DLD1 (cell line): ENCODE results near the gene ZSCAN16.

ENCODE experiments used
- in situ Hi-C: cut with HindIII; loops from 2 replicates; pipeline ENCODE4 v1.10.0; 2017; ENCODE audit warnings: low sequenced_read_pairs

ZSCAN16 gene

DNA sequence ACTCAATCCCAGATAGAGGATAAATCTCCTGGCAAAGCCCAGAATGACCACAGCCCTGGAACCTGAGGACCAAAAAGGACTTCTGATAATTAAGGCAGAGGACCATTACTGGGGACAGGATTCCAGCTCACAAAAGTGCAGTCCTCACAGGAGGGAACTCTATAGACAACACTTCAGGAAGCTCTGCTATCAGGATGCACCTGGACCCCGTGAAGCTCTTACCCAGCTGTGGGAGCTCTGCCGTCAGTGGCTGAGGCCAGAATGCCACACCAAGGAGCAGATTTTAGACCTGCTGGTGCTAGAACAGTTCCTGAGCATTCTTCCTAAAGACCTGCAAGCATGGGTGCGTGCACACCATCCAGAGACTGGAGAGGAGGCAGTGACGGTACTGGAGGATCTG lies 992 bp downstream of the ZSCAN16 start:
- in situ Hi-C loops = no loop called here

DNA sequence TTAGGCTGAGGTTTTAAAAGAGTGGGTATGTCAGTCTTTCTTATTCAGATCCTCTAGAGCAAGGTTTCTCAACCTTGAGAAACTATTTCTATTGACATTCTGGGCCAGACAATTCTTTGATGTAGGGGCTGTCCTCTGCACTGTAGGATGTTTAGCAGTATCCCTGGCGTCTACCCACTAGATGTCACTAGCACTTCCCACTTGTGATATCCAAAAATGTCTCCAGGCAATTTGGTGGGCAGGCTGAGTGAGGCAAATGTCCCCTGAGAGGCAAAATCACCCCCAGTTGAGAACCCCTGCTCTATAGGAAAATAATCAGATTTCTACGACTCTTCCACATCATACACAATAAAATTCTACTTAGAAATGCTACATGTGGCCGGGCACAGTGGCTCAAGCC lies 9.6 kb downstream of the ZSCAN16 start:
- in situ Hi-C loops = no loop called here

DNA sequence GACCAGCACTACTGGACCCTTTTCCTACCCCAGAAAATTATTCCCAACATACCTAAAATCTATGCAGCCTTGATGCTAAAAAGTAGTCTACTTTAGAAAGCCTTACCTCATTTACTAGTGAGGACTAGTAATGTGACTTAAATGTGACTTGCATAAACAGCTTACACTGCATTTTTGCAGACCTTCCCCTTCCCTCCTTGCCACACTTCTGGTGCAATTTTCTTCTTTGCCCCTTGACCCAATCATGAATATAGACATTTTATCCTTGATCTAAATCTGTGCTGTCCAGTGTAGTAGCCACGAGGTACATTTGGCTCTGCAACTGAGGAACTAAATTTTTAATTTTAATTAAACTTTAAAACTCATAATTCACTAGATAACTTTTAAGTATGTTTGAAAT lies 10.3 kb downstream of the ZSCAN16 start:
- in situ Hi-C loops = no loop called here

DNA sequence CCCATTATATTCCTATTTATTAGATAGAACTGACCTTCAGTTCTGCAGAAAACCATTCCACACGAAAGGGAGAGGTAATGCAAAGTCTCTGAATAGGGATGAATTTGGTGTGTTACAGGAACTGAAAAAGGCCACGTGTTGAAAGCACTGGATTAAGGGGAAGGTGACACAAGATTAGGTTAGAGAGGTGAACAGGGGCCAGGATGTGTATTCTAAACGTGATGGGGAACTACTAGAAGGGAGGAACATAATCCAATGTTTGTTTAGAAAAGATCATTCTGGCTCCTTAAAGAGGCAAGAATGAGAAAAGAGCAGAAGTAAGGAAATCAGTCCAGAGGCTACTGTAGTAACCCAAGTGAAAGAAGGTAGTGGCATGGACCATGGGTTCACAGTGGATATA lies 11.0 kb downstream of the ZSCAN16 start:
- in situ Hi-C loops = no loop called here

DNA sequence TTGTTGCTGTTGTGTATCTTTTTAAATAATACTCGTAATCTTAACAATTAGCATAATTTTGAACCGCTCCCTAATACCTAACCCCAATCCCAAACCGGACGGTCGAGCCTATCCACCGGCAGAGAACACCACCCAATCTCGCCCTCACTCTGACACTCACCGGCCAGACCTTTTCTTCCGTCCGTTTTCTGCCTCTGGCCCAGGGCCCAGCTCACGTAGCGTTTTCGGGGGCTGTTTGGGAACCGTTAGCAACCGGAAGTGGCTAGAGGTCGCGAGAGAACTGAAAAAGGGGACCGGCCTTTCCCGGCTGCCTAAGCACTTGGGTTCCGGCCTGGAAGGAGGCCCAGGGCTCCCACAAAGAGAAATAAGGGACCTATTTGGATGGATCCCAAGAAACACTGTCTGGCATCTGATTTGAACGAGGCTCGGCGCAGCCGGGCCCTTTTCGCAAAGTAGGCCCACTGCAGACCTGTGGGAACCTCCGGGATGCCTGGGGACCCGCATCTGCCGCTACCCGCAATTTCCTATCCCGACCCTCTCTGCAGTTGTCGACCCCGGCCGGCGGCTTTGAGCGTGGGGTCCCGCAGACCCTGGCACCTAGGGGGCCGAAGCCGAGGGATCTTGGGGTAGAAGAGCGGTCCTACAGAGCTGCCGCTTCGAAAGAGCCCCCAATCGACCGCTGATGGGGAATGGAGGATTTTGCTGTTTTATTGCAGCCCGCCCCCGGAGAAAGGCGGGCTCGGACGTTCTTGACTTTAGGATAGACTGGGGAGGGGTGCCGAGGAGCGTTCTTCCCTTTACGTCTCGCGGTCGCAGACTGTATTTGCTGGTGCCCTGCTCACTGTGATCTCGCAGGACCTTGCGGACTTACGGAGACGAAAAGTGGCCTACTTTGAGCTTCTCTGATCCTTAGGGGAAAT lies 12.4 kb downstream of the ZSCAN16 start:
- in situ Hi-C loops = no loop called here

DNA sequence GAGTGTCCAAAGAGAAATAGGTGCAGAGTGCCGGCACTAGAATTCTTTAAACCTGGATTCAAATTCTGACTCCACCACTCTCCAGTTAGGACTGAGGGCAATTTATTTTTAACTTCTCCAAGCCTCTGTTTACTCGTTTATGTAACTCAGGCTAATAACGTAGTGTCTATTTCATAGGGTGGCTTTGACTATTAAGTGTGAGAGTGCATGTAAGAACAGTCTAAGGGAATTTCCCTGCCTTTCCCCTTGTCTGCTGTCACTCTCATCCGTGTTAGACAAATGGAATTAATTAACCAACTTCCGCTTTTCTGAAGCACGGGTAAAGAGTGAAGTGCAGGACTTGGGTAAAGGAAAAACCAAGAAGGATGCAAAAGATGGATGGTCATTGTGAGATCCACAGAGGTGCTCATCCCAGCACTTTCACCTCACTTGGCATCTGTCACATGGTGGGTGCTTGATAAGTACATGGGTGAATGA lies 13.1 kb downstream of the ZSCAN16 start:
- in situ Hi-C loops = no loop called here

DNA sequence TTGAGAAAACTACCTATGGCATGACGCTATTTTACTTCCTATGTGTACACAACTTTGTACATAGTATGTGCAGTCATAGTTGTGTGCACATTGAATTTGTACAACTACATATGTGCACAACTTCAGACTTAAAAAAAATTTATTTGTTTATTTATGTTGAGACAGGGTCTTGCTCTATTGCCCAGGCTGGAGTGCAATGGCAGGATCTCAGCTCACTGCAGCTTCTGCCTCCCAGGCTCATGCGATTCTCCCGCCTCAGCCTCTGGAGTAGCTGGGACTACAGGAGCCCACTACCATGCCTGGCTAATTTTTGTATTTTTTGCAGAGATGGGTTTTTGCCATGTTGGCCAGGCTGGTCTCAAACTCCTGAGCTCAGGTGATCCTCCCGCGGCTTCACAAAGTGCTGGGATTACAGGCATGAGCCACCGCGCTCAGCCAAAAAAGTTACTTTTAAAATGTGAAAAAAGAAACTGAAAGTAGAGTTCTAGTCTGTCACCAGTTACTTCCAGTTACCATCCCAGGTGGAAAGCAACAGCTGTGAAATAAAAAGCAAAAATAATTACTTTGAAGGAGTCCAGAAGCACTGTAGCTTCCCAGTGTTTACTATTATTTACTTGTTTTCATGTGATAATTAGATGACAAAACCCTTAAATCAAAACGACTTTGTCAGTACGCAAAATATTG lies 15.6 kb downstream of the ZSCAN16 start:
- in situ Hi-C loops = no loop called here

DNA sequence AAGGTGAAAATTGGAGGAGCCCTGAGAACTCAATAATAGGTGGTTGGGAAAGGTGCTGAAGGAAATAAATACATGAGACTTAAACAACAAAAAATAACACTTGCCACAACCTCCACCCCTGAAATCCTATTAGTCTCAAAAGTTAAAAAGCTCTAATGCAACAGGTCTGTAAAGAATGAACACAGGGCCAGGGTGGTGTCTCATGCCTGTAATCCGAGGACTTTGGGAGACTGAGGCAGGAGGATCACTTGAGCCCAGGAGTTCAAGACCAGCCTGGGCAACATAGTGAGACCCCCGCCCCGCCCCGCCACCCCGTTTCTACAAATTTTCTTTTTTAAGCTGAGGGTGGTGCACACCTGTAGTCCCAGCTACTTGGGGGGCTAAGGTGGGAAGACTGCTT lies 16.2 kb downstream of the ZSCAN16 start:
- in situ Hi-C loops = no loop called here

DNA sequence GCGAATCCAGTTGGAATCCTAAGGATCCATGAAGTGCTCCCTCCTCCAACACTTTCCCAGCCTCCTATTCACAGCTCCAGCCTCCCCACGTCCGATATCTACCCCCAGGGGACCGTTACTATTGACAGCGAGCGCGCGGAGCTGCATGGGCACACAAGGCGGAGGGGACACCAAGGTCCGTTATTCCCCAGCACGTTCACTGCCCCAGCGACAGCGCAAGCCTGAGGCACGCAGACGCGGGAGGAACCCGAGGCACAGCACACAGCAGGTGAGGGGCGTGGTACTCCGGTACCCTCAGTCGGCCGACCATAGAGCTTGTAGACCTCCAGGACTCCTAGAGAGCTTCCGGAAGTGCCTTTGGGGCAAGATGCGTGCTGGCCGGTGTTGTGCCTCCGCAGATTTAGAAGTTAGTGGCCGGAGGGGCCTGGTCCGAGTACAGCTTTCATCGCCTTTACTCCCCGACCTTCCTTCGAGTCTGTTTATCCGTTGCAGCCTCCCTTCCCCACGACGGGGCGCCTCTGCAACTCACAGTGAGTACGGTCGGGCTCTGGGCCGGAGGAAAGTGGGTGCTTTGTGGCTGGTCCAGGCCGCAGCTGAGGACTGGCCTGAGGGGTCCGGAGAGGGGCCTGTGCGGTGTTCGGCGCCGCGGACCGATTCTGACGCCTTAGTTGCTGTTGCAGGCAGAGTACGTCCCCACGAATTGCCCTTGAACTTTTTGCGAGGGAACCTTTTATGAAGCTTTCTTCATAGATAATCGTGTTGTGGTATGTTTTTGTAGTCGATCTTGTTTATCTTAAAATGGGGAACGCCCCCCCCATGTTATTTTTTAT lies 17.3 kb downstream of the ZSCAN16 start, which contains the start of gene ZKSCAN8:
Gene ZKSCAN8 (plus strand): TSS at position 384 of the 830 bp plus-strand sequence. CDS start 6,525 bp downstream, outside the sequence.
- in situ Hi-C loops = no loop called here

DNA sequence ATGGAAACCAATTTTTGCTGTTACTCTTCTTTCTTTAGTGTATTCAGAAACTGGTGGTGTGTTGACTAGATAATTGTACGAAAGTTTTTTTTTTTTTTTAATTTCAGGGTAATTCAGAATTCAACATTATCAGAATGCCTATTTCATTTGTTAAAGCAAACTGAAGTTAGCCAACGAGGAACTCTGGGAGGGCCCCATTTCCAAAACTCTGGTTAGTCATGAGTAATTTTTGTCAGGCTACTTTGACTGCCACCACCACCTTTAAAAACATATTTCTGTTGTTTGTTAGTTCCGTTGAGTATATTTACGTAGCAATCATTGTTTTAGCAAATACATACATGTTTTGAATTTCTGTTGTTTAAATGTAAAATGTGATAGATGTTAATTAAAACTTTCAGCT lies 18.0 kb downstream of the ZSCAN16 start:
- in situ Hi-C loops = no loop called here

DNA sequence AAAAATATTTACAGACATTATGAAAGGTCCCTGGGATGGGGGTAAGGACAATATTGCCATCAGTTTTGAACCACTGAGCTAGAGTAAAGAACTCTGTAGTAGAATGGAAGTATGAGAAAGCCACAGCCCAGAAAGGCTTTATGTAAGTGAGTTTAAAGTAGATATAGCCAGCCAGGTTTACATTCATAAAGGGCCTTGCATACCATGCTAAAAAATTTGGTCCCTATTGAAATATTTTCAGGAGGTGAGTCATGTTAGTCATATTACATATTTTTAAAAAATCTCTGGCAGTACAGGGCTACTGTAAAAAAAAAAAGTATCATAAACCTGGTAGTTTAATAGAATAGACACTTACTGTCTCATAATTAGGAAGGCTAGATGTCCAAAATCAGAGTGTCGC lies 20.8 kb downstream of the ZSCAN16 start:
- in situ Hi-C loops = no loop called here

DNA sequence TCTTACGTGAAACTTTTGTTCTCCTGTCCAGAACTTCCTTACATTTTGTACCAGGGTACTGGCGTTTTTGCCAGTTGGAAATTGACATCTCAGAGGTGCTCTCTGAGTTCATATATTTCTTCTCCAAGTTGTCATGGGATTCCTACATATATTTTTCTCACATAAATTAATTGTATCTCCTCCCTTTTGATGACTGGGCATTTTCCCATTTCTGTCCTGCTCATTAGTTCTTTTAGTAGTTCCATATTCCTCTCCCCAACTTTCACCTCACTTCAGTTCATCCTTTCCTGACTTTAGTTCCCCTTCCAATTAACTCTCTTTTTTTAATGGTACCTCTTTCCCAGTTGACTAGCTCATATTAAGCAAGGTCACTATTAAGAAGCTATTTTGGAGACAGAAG lies 28.1 kb downstream of the ZSCAN16 start:
- in situ Hi-C loops = no loop called here

DNA sequence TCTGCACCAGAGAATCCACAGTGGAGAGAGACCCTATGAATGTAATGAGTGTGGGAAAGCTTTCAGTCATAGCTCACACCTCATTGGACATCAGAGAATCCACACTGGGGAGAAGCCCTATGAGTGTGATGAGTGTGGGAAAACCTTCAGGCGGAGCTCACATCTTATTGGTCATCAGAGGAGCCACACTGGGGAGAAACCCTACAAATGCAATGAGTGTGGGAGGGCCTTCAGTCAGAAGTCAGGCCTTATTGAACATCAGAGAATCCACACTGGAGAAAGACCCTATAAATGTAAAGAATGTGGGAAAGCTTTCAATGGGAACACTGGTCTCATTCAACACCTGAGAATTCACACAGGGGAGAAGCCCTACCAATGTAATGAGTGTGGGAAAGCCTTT lies 29.1 kb downstream of the ZSCAN16 start:
- in situ Hi-C loops = no loop called here

DNA sequence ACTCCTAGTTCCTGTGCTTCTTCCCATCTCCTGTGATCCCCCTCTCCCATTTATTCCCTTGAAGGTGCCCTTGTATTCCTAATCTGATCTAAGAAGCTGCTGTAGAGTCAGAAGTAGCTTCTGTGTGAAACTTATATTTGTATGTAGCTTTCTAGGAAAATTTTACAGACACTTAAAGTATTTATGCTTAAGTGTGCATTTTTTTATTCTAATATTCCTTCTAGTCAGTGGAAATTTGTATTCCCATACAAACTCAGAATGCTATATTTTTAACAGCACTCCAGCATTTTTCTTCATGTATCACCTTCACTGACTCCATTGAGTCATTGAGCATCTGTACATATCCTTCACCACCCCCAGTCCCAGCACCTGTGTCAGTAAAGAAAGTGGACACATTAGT lies 29.9 kb downstream of the ZSCAN16 start:
- in situ Hi-C loops = no loop called here

DNA sequence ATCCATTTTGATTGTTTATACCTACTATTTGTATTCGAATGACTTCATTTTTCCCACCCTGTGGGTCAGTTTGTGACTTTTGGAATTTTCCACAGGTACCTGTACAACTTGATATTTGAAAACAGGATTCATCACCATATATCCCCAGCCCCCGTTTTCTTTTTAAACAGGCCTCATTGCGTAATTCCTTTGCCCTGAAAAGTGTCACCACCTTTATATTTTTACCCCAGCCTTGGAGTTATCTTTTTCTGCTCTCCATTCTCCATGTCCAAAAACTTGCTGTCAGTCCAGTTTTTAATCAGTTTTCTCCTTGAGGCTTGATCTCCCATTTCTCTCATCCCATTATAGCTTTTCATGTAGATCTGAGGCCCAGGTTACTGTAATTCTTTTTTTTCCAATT lies 33.9 kb downstream of the ZSCAN16 start:
- in situ Hi-C loops = no loop called here

DNA sequence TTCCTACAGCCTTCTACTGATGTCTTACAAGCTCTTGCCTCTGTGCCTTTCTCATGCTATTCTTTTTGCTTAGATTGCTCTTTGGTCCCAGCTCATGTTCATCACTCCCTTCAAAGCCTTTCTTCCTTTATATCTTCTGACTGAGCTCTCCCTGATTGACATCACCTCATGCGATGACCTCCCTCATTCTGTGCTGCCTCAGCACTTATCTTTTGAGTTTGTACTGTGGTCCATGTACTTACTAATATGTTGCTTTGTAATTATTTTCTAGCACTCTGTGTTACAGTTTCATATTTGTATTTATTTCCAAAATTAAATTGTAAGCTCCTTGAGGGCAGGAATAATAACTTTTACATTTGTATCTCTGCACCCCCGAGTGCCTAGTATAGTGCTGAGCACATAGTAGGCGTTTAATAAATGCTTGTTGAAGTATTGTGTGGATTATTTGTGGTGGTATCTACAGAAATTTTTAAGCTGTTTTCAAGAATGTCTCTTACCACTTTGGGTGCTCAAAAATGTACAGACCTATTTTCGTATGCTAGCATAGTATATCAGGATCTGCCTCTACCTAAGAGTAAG lies 34.7 kb downstream of the ZSCAN16 start:
- in situ Hi-C loops = no loop called here

DNA sequence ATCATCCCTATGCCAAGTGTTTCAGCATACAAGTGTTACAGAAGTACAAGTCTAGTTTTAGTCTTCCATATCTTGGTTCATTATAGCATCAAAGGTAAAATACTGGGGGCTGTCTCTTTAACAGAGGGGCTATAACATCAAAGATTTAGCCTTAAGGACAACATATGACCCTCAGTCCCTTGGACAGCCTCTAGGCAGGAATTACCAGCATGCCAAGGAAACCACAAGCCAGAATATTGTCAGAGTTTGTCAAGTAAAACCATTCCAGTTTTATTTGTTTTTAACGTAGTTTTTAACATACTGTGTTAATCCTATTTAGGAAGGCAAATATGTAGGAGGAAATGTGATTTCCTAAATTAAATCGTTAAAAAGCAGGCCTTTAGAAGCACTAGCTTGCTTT lies 35.8 kb downstream of the ZSCAN16 start:
- in situ Hi-C loops = no loop called here

DNA sequence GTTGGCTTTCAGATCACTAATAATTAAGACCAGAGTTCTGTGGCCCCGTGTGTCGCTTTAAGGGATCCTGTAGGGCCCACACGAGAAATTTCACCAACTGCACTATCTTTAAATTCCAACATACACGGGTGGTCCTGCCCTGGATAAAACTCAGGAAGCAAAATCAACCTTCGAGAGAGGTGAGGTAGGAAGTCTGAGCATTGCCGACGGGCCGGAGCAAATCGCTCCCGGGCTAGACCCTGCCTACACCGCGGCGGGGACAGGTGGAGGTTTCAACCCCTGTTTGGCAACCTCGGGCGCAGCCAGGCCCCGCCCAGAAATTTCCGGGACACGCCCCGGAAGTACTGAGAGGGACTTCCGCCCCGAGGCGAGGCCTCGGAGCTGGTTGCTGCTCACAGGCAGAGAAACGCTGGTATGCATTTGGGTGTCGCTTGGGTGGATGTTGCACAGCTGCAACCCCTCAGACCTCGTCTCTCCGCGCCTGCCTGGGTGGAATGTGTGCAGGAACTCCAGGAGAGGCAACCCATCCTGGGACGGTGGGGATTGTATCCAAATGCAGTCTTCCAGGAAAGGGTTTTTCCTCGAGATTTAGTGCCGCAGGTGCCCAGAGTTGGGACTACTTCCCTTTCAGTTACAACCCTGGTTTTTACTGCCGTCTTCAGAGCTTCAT lies 37.1 kb downstream of the ZSCAN16 start:
- in situ Hi-C loops = no loop called here

DNA sequence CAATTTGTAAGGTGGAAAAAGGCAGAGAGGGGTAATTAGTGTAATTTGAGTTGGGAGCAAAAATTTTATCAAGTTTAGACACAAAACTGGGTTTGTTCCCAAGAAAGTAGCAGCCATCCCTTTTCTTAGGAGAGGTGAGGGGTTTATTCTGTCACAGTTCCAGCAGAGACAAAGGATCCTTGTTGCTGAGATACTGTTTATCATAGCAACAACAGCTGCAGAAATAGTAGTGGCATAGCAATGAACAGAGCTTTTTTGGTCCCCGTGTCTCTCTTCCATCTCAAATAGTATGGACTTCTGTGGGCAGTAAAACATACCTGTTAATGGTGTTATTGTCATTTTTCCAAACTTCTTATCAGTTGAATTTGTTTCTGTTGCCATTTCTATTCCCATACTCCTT lies 41.2 kb downstream of the ZSCAN16 start:
- in situ Hi-C loops = no loop called here

DNA sequence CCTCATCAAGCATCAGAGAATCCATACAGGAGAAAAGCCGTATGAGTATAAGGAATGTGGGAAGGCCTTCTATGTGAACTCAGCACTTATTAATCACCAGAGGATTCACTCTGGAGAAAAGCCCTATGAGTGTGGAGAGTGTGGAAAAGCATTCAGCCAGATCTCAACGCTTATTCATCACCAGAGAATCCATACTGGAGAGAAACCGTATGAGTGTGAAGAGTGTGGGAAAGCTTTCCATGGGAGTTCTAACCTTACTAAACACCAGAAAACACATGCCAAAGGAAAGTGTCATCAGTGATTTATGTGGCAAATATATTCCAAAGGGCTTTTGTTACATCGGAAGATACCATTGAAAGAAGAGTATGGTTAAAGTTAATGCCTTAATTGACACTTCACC lies 42.7 kb downstream of the ZSCAN16 start:
- in situ Hi-C loops = no loop called here
